Erythroblast (primary cell): ENCODE data around the gene PMVK.

Source experiments
- GATA1 ChIP-seq: IDR thresholded peaks from 2 replicates; pipeline ENCODE4 v1.6.1; 2011; ENCODE audit warnings: low read depth, mild to moderate bottlenecking, control low read depth, low read length, moderate library complexity
- POLR2A ChIP-seq: IDR thresholded peaks from 2 replicates; pipeline ENCODE4 v1.6.1; 2011; ENCODE audit warnings: mild to moderate bottlenecking, low read length

DNA sequence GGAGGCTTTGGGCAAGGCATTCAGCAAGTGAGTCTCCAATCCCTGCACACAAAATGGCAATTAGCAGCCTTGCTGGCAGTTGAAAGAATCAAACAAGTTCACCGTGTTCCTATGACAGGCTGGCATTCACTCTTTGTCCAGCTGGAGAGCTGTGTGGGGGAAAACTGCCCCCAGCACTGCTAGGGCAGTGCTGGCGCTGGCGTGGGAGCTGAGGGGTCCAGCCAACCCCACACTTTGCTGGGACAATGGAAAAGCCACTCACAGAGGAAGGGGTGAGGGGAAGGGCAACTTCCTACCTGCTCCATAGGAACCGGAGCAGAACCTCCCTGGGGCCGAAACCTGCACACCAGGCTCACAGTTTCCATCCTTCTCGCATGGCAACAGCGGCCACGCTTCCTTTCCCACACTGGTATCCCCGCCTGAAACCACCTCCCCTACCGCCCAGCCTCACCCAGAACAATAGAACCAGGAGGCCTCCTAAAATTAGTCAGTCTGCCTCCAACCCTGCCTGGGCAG, 39.7 kb downstream of the PMVK start:
- no peak for TF ChIP-seq POLR2A
- TF ChIP-seq GATA1, result no peak
